CD14-positive monocyte (primary cell): ENCODE measurements around the gene WDR20. TPM values are rescaled to one million over a fixed set of nuclear protein-coding genes. Genes with fewer than 3 reads are reported as not detected.

Source experiments
- DNase-seq, 3 donors: peaks; one replicate each; pipeline ENCODE4 v3.0.0-alpha.2; 2011 to 2022
- H2AFZ ChIP-seq: 2 replicates; pipeline ENCODE4 v1.6.0; 2012; ENCODE audit warnings: mild to moderate bottlenecking, low read depth, low read length, inconsistent platforms; ENCODE audit not compliant: insufficient read depth, poor library complexity, severe bottlenecking
- H3K27ac ChIP-seq, 2 donors: 1 replicate in 1 of 2; 2 replicates in 1 of 2; pipeline ENCODE4 v1.5.1; 2012 to 2013; ENCODE audit warnings: low read length in 2 of 2, control low read depth in 1 of 2, inconsistent platforms in 1 of 2, low read depth in 1 of 2, mild to moderate bottlenecking in 1 of 2
- H3K27me3 ChIP-seq, 2 donors: one replicate each; pipeline versions ENCODE4 v1.6.0 to v1.6.1; 2011 to 2013; ENCODE audit warnings: low read length in 2 of 2; ENCODE audit not compliant: control insufficient read depth in 2 of 2, insufficient read depth in 2 of 2
- H3K36me3 ChIP-seq, 2 donors: replicated peaks in 1 of 2; 1 replicate in 1 of 2; 2 replicates in 1 of 2; pipeline versions ENCODE4 v1.5.1 to v1.6.1; 2012 to 2013; ENCODE audit warnings: low read length in 2 of 2, control low read depth in 1 of 2, inconsistent platforms in 1 of 2, mild to moderate bottlenecking in 1 of 2; ENCODE audit not compliant: insufficient read depth in 2 of 2, control insufficient read depth in 1 of 2
- H3K4me1 ChIP-seq, 2 donors: 1 replicate in 1 of 2; 2 replicates in 1 of 2; pipeline versions ENCODE4 v1.5.1 to v1.6.1; 2012 to 2013; ENCODE audit warnings: low read length in 2 of 2, control low read depth in 1 of 2, inconsistent platforms in 1 of 2, mild to moderate bottlenecking in 1 of 2, moderate library complexity in 1 of 2; ENCODE audit not compliant: insufficient read depth in 2 of 2, control insufficient read depth in 1 of 2
- H3K4me2 ChIP-seq: replicated peaks from 2 replicates; pipeline ENCODE3; 2012; ENCODE audit warnings: low read length, moderate library complexity, mild to moderate bottlenecking; ENCODE audit not compliant: poor library complexity, severe bottlenecking; ENCODE audit errors: extremely low read depth
- H3K4me3 ChIP-seq, 3 experiments: fragments of 200-600 bp in 1 of 3; sonication (generic) in 1 of 3; replicated peaks in 1 of 3; 1 replicate in 2 of 3; 2 replicates in 1 of 3; pipeline ENCODE4 v1.5.1; 2011 to 2013; ENCODE audit warnings: low read length in 3 of 3, mild to moderate bottlenecking in 3 of 3, control low read depth in 2 of 3, low read depth in 2 of 3, inconsistent platforms in 1 of 3, moderate library complexity in 1 of 3
- H3K79me2 ChIP-seq: 2 replicates; pipeline ENCODE4 v1.6.0; 2012; ENCODE audit warnings: mild to moderate bottlenecking, control low read depth, inconsistent platforms, low read length, moderate library complexity; ENCODE audit not compliant: insufficient read depth
- H3K9ac ChIP-seq: 2 replicates; pipeline ENCODE4 v1.6.0; 2017; ENCODE audit warnings: low read length, mild to moderate bottlenecking; ENCODE audit not compliant: insufficient read depth, poor library complexity, severe bottlenecking
- H3K9me3 ChIP-seq, 2 donors: replicated peaks in 1 of 2; 1 replicate in 1 of 2; 2 replicates in 1 of 2; pipeline versions ENCODE4 v1.5.1 to v1.6.1; 2012 to 2013; ENCODE audit warnings: low read length in 2 of 2, control low read depth in 1 of 2; ENCODE audit not compliant: control insufficient read depth in 1 of 2, insufficient read depth in 1 of 2
- H4K20me1 ChIP-seq: 2 replicates; pipeline ENCODE4 v1.6.0; 2012; ENCODE audit warnings: mild to moderate bottlenecking, low read length, control low read depth, moderate library complexity; ENCODE audit not compliant: insufficient read depth
- H3K27ac Mint-ChIP-seq, 7 donors: one replicate each; pipeline ENCODE4 v1.8.0; 2020; ENCODE audit warnings: mild to moderate bottlenecking in 7 of 7, mixed read lengths in 7 of 7, moderate library complexity in 6 of 7, inconsistent platforms in 2 of 7
- H3K27me3 Mint-ChIP-seq, 3 donors: one replicate each; pipeline ENCODE4 v1.8.0; 2021 to 2022; ENCODE audit warnings: low read depth in 3 of 3, mild to moderate bottlenecking in 3 of 3, mixed read lengths in 3 of 3, moderate library complexity in 3 of 3, inconsistent platforms in 1 of 3
- H3K36me3 Mint-ChIP-seq, 2 donors: one replicate each; pipeline ENCODE4 v1.8.0; 2020; ENCODE audit warnings: mixed read lengths in 2 of 2, inconsistent platforms in 1 of 2, mild to moderate bottlenecking in 1 of 2
- H3K4me1 Mint-ChIP-seq: one replicate; pipeline ENCODE4 v1.8.0; 2020; ENCODE audit warnings: mild to moderate bottlenecking, mixed read lengths
- H3K4me3 Mint-ChIP-seq, 2 donors: one replicate each; pipeline ENCODE4 v1.8.0; 2020; ENCODE audit warnings: mild to moderate bottlenecking in 2 of 2, mixed read lengths in 2 of 2, moderate library complexity in 1 of 2
- H3K9me3 Mint-ChIP-seq, 7 donors: one replicate each; pipeline ENCODE4 v1.8.0; 2020 to 2022; ENCODE audit warnings: mixed read lengths in 7 of 7, mild to moderate bottlenecking in 6 of 7, moderate library complexity in 6 of 7, inconsistent platforms in 2 of 7
- CTCF ChIP-seq: fragments of 200-600 bp; IDR thresholded peaks from one replicate; pipeline ENCODE4 v1.8.0; 2022; ENCODE audit warnings: antibody characterized with exemption, mild to moderate bottlenecking
- WGBS: methylation state at CpG from one replicate; pipeline ENCODE4 v1.1.5; 2013; ENCODE audit warnings: missing lambda C conversion rate; ENCODE audit not compliant: insufficient coverage; 5-methylcytosine and 5-hydroxymethylcytosine counted together
- intact Hi-C, 2 donors: fragments of 100-400 bp; cut with micrococcal nuclease; formaldehyde crosslinking; loops; one replicate each; pipeline versions ENCODE4 v1.15.0 to v1.15.1; 2023
- polyA plus RNA-seq, 3 donors: library from polyadenylated mRNA; depleted of rRNA in 1 of 3; unstranded in 2 of 3; stranded (reverse) in 1 of 3; fragments of 300-500 nt in 2 of 3; fragments of >200 nt in 1 of 3; fragmentation: Illumina TruSeq in 2 of 3; gene quantifications; 1 replicate in 2 of 3; 2 replicates in 1 of 3; pipeline ENCODE4 v1.2.3, GENCODE V29; 2012 to 2021

Gene WDR20
- polyA plus RNA-seq, 3 donors, result 7.4 to 13.3 (median 9.0) TPM

- Histone ChIP-seq H2AFZ (no peak overlapping the region), H3K4me3 (no peak overlapping the region), H3K9me3 (no peaks in the 10 kb centered on the region), H3K36me3 (no peaks in the 10 kb centered on the region), H4K20me1 (no peaks in the 10 kb centered on the region), H3K4me1 (no peaks in the 10 kb centered on the region), H3K79me2 (no peaks in the 10 kb centered on the region), H3K27ac (no peak overlapping the region), H3K4me2 (no peak overlapping the region), H3K27me3 (no peaks in the 10 kb centered on the region), H3K9ac (no peak overlapping the region)
- WGBS, result 97% methylated on average over 12 of the region's 15 CpGs
- H3K27me3 Mint-ChIP-seq, result no peaks in the 10 kb centered on the region
- H3K27ac Mint-ChIP-seq, result no peak overlapping the region
- H3K4me1 Mint-ChIP-seq, result no peaks in the 10 kb centered on the region
- intact Hi-C loops, result no loop called here
- no peaks in the 10 kb centered on the region for H3K36me3 Mint-ChIP-seq
- no peak for TF ChIP-seq CTCF
- no peak overlapping the region for H3K4me3 Mint-ChIP-seq
- H3K9me3 Mint-ChIP-seq, result no peaks in the 10 kb centered on the region
- no peak for DNase-seq
These were observed 110.9 kb downstream of the WDR20 start for GRCh38 chr14:102250636-102251035.

DNA sequence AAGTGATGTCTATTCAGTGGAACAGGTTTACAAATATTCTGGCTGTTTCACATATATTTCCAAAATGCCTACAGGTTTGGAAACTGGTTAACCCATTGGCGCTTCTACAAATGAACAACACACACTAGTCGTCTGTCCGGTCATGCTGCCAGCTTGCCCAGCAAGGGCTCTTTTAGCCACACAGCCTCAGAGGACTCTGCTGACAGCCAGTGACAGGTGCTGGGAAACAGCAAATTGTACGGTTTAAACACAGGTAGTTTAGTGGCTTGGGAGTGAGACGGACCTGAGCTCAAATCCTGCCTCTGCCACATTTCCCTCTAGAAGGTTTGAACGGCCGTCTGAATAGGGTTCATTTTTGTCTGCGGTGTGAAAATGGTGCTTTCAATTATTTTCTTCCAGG is 111.5 kb downstream of the WDR20 start:
- H3K9ac ChIP-seq, result no peak overlapping the region
- H3K27ac ChIP-seq, result no peak overlapping the region
- Mint-ChIP-seq H3K36me3 (no peaks in the 10 kb centered on the region), H3K9me3 (no peaks in the 10 kb centered on the region), H3K4me3 (no peak overlapping the region), H3K27ac (no peak overlapping the region), H3K4me1 (no peaks in the 10 kb centered on the region), H3K27me3 (no peaks in the 10 kb centered on the region)
- no peak for DNase-seq
- WGBS, result 100% methylated on average over 3 of the region's 8 CpGs
- H3K9me3 ChIP-seq, result no peaks in the 10 kb centered on the region
- no peak overlapping the region for H2AFZ ChIP-seq
- no peak for TF ChIP-seq CTCF
- no peaks in the 10 kb centered on the region for H3K79me2 ChIP-seq
- H4K20me1 ChIP-seq, result no peaks in the 10 kb centered on the region
- H3K27me3 ChIP-seq, result no peaks in the 10 kb centered on the region
- H3K36me3 ChIP-seq, result no peaks in the 10 kb centered on the region
- no peak overlapping the region for H3K4me3 ChIP-seq
- intact Hi-C loops, result no loop called here
- H3K4me1 ChIP-seq, result no peaks in the 10 kb centered on the region
- no peak overlapping the region for H3K4me2 ChIP-seq
